Neural cell (in vitro differentiated cells): ENCODE results near the gene FSTL5. TPM values are rescaled to one million over a fixed set of nuclear protein-coding genes. Genes with fewer than 3 reads are reported as not detected.

Experiments used
- H2AFZ ChIP-seq: fragments of 200-600, 300-800 bp; sonication (generic), shearing (Covaris generic); 2 replicates; pipeline ENCODE4 v1.6.0; 2014; ENCODE audit warnings: low read depth, mild to moderate bottlenecking, antibody characterized with exemption, low read length, moderate library complexity
- H3F3A ChIP-seq: fragments of 200-600 bp; shearing (Covaris generic); 2 replicates; pipeline ENCODE4 v1.6.1; 2016; ENCODE audit warnings: mild to moderate bottlenecking, moderate library complexity, mixed read lengths, antibody characterized with exemption, low read length; ENCODE audit not compliant: insufficient read depth, poor library complexity, severe bottlenecking
- H3K27ac ChIP-seq: fragments of 200-600, 300-800 bp; sonication (generic), shearing (Covaris generic); 2 replicates; pipeline ENCODE4 v1.5.1; 2014; ENCODE audit warnings: mild to moderate bottlenecking, low read length, moderate library complexity
- H3K27me3 ChIP-seq: fragments of 300-800, 200-600 bp; sonication (generic), shearing (Covaris generic); 2 replicates; pipeline ENCODE4 v1.6.0; 2014; ENCODE audit warnings: mild to moderate bottlenecking, low read depth, low read length, moderate library complexity; ENCODE audit not compliant: insufficient read depth
- H3K36me3 ChIP-seq: fragments of 300-800, 200-600 bp; sonication (generic), shearing (Covaris generic); 2 replicates; pipeline ENCODE4 v1.5.1; 2014; ENCODE audit warnings: mild to moderate bottlenecking, antibody characterized with exemption, low read length, moderate library complexity; ENCODE audit not compliant: insufficient read depth
- H3K4me2 ChIP-seq: fragments of 300-800, 200-600 bp; sonication (generic), shearing (Covaris generic); 2 replicates; pipeline ENCODE4 v1.6.0; 2014; ENCODE audit warnings: mild to moderate bottlenecking, low read length
- H3K4me3 ChIP-seq: fragments of 300-800, 200-600 bp; sonication (generic), shearing (Covaris generic); 2 replicates; pipeline ENCODE4 v1.5.1; 2014; ENCODE audit warnings: mild to moderate bottlenecking, low read length, moderate library complexity
- H3K79me2 ChIP-seq: fragments of 200-600 bp; shearing (Covaris generic); replicated peaks from 2 replicates; pipeline ENCODE4 v1.6.0; 2014; ENCODE audit warnings: mild to moderate bottlenecking, low read length, moderate library complexity; ENCODE audit not compliant: insufficient read depth
- H3K9ac ChIP-seq: fragments of 300-800, 200-600 bp; sonication (generic), shearing (Covaris generic); 2 replicates; pipeline ENCODE4 v1.6.1; 2016; ENCODE audit warnings: mild to moderate bottlenecking, low read length, mixed read lengths
- H3K9me2 ChIP-seq: fragments of 200-600 bp; shearing (Covaris generic); 2 replicates; pipeline ENCODE4 v1.6.1; 2016; ENCODE audit warnings: mild to moderate bottlenecking, low read length, mixed read lengths; ENCODE audit not compliant: insufficient read depth
- H3K9me3 ChIP-seq: fragments of 200-600, 300-800 bp; sonication (generic), shearing (Covaris generic); 2 replicates; pipeline ENCODE4 v1.6.1; 2016; ENCODE audit warnings: mild to moderate bottlenecking, mixed run types, low read length, moderate library complexity, mixed read lengths
- H4K20me1 ChIP-seq: fragments of 200-600 bp; shearing (Covaris generic); 2 replicates; pipeline ENCODE4 v1.6.1; 2016; ENCODE audit warnings: mild to moderate bottlenecking, mixed run types; ENCODE audit not compliant: insufficient read depth
- EP300 ChIP-seq: fragments of 450-650 bp; conservative IDR thresholded peaks from 2 replicates; pipeline ENCODE4 v1.6.1; 2014; ENCODE audit warnings: antibody characterized with exemption, mild to moderate bottlenecking, moderate library complexity; ENCODE audit not compliant: poor library complexity, severe bottlenecking
- EZH2 ChIP-seq: fragments of 200-600, 300-800 bp; shearing (Covaris generic), sonication (generic); IDR thresholded peaks from 2 replicates; pipeline ENCODE4 v1.6.1; 2014; ENCODE audit warnings: antibody characterized with exemption, low read length, borderline replicate concordance, mild to moderate bottlenecking; ENCODE audit not compliant: insufficient read depth, poor library complexity, severe bottlenecking
- MXI1 ChIP-seq: fragments of 450-650 bp; conservative IDR thresholded peaks from 2 replicates; pipeline ENCODE4 v1.6.1; 2014; ENCODE audit warnings: antibody characterized with exemption, mild to moderate bottlenecking; ENCODE audit not compliant: poor library complexity, severe bottlenecking
- POLR2AphosphoS5 ChIP-seq: IDR thresholded peaks from 2 replicates; pipeline ENCODE4 v1.6.1; 2012
- RAD21 ChIP-seq: fragments of 450-650 bp; conservative IDR thresholded peaks from 2 replicates; pipeline ENCODE4 v1.6.1; 2014; ENCODE audit warnings: antibody characterized with exemption, mild to moderate bottlenecking, moderate library complexity
- SMC3 ChIP-seq: fragments of 450-650 bp; conservative IDR thresholded peaks from 2 replicates; pipeline ENCODE4 v1.6.1; 2014; ENCODE audit warnings: antibody characterized with exemption, mild to moderate bottlenecking, moderate library complexity; ENCODE audit not compliant: poor library complexity
- TAF1 ChIP-seq: IDR thresholded peaks from 2 replicates; pipeline ENCODE4 v1.6.1; 2012; ENCODE audit warnings: low read depth
- polyA plus RNA-seq: library from polyadenylated mRNA; depleted of rRNA; stranded (reverse); fragments of >200 nt; gene quantifications from 2 replicates; pipeline ENCODE4 v1.2.3, GENCODE V29; 2014
- TF ChIP-seq, protein P1 (sequence below): IDR thresholded peaks from 2 replicates; pipeline ENCODE4 v1.6.1; 2012; ENCODE audit warnings: borderline replicate concordance
- TF ChIP-seq, protein P2 (sequence below): fragments of 450-650 bp; IDR thresholded peaks from 2 replicates; pipeline ENCODE4 v1.5.1; 2014; ENCODE audit warnings: antibody characterized with exemption, mild to moderate bottlenecking, moderate library complexity; ENCODE audit not compliant: poor library complexity, severe bottlenecking

FSTL5 gene
- polyA plus RNA-seq, 1 donor from 2014 or later = 6.8 TPM

DNA sequence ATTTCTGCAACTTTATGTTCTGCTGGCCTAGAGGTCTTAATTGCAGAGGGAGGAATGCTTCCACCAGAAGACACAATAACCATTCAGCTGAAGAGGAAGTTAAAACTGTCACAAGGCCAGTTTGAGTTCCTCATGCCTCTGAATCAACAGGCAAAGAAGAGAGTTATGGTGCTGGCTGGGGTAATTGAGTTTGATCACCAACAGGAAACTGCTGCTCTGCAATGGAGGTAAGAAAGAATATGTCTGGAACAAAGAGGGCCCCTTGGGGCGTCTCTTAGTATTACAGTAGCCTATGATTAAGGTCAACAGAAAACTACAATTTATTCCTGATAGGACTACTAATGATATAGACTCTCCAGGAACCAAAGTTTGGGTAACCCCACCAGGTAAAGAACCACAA lies 744.0 kb downstream of the FSTL5 start:
- Histone ChIP-seq H3K9me3 (no peaks in the 10 kb centered on the region), H2AFZ (no peak overlapping the region), H3K27me3 (no peaks in the 10 kb centered on the region), H3K4me3 (no peak overlapping the region), H3K9me2 (no peaks in the 10 kb centered on the region), H3K79me2 (no peaks in the 10 kb centered on the region), H3K9ac (no peak overlapping the region), H3K4me2 (no peak overlapping the region), H3F3A (no peaks in the 10 kb centered on the region), H3K27ac (no peak overlapping the region), H3K36me3 (no peaks in the 10 kb centered on the region), H4K20me1 (no peaks in the 10 kb centered on the region)
- TF ChIP-seq RAD21 (no peak), MXI1 (no peak), POLR2AphosphoS5 (no peak), EP300 (no peak), SMC3 (no peak), EZH2 (no peak), TAF1 (no peak)
- TF ChIP-seq, protein P1, sequence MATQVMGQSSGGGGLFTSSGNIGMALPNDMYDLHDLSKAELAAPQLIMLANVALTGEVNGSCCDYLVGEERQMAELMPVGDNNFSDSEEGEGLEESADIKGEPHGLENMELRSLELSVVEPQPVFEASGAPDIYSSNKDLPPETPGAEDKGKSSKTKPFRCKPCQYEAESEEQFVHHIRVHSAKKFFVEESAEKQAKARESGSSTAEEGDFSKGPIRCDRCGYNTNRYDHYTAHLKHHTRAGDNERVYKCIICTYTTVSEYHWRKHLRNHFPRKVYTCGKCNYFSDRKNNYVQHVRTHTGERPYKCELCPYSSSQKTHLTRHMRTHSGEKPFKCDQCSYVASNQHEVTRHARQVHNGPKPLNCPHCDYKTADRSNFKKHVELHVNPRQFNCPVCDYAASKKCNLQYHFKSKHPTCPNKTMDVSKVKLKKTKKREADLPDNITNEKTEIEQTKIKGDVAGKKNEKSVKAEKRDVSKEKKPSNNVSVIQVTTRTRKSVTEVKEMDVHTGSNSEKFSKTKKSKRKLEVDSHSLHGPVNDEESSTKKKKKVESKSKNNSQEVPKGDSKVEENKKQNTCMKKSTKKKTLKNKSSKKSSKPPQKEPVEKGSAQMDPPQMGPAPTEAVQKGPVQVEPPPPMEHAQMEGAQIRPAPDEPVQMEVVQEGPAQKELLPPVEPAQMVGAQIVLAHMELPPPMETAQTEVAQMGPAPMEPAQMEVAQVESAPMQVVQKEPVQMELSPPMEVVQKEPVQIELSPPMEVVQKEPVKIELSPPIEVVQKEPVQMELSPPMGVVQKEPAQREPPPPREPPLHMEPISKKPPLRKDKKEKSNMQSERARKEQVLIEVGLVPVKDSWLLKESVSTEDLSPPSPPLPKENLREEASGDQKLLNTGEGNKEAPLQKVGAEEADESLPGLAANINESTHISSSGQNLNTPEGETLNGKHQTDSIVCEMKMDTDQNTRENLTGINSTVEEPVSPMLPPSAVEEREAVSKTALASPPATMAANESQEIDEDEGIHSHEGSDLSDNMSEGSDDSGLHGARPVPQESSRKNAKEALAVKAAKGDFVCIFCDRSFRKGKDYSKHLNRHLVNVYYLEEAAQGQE = no peak
- TF ChIP-seq, protein P2, sequence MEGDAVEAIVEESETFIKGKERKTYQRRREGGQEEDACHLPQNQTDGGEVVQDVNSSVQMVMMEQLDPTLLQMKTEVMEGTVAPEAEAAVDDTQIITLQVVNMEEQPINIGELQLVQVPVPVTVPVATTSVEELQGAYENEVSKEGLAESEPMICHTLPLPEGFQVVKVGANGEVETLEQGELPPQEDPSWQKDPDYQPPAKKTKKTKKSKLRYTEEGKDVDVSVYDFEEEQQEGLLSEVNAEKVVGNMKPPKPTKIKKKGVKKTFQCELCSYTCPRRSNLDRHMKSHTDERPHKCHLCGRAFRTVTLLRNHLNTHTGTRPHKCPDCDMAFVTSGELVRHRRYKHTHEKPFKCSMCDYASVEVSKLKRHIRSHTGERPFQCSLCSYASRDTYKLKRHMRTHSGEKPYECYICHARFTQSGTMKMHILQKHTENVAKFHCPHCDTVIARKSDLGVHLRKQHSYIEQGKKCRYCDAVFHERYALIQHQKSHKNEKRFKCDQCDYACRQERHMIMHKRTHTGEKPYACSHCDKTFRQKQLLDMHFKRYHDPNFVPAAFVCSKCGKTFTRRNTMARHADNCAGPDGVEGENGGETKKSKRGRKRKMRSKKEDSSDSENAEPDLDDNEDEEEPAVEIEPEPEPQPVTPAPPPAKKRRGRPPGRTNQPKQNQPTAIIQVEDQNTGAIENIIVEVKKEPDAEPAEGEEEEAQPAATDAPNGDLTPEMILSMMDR = no peak

DNA sequence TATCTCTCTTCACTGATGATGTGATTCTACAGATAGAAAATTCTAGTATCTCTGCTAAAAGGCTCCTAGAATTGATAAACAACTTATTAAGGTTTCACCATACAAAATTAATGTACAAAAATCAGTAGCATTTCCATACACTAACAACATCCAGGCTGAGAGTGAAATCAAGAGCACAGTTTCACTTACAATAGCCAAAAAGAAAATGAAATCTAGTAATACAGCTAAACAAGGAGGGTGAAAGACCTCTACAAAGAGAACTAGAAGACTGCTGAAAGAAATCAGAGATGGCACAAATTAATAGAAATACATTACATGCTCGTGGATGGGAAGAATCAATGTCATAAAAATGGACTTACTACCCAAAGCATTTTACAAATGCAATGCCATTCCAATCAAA lies 751.9 kb downstream of the FSTL5 start:
- no peaks in the 10 kb centered on the region for H3K9me2 ChIP-seq
- H2AFZ ChIP-seq = no peak overlapping the region
- no peaks in the 10 kb centered on the region for H4K20me1 ChIP-seq
- TF ChIP-seq TAF1 (no peak), EZH2 (no peak), RAD21 (no peak), EP300 (no peak), MXI1 (no peak), POLR2AphosphoS5 (no peak), SMC3 (no peak)
- TF ChIP-seq, protein P1 = no peak
- TF ChIP-seq, protein P2 = no peak
- no peaks in the 10 kb centered on the region for H3K9me3 ChIP-seq
- H3K9ac ChIP-seq = no peak overlapping the region
- no peak overlapping the region for H3K4me3 ChIP-seq
- H3F3A ChIP-seq = no peaks in the 10 kb centered on the region
- H3K4me2 ChIP-seq = no peak overlapping the region
- H3K36me3 ChIP-seq = no peaks in the 10 kb centered on the region
- H3K27me3 ChIP-seq = no peaks in the 10 kb centered on the region
- H3K27ac ChIP-seq = no peak overlapping the region
- H3K79me2 ChIP-seq = no peaks in the 10 kb centered on the region
